Measurements from ENCODE around the gene HHIPL1.

The HHIPL1 gene

GRCh38 chr14:99674776-99675381 lies 29.9 kb downstream of the HHIPL1 start:
- H3K4me3 ChIP-seq (ENCODE audit: control insufficient read depth, low read depth, low read length) = no peak overlapping the region
- DNase-seq (ENCODE audit: low read depth) = no peak
- TF ChIP-seq, protein P1, sequence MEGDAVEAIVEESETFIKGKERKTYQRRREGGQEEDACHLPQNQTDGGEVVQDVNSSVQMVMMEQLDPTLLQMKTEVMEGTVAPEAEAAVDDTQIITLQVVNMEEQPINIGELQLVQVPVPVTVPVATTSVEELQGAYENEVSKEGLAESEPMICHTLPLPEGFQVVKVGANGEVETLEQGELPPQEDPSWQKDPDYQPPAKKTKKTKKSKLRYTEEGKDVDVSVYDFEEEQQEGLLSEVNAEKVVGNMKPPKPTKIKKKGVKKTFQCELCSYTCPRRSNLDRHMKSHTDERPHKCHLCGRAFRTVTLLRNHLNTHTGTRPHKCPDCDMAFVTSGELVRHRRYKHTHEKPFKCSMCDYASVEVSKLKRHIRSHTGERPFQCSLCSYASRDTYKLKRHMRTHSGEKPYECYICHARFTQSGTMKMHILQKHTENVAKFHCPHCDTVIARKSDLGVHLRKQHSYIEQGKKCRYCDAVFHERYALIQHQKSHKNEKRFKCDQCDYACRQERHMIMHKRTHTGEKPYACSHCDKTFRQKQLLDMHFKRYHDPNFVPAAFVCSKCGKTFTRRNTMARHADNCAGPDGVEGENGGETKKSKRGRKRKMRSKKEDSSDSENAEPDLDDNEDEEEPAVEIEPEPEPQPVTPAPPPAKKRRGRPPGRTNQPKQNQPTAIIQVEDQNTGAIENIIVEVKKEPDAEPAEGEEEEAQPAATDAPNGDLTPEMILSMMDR (IDR thresholded peaks at IDR 0.05; ENCODE audit: control insufficient read depth, insufficient read depth, low read depth, low read length, missing control alignments) = no peak

DNA sequence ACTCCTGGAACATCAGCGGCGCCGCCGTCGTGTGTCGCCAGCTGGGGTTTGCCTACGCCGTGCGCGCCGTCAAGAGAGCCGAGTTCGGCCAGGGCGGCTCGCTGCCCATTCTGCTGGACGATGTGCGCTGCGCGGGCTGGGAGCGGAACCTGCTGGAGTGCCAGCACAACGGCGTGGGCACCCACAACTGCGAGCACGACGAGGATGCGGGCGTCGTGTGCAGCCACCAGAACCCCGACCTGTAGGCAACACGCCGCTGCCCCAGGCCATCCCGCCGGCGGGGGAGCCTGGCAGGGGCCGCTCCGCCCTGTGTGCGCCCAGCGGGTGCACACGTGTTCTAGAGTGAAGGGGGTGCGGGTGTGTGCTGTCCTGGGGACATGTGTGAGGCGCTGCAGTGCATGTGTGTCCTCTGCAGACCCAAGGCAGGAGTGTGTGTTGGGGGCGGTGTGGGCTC lies 30.5 kb downstream of the HHIPL1 start:
- TF ChIP-seq, protein P1 (IDR thresholded peaks at IDR 0.05; ENCODE audit: control insufficient read depth, insufficient read depth, low read depth, low read length, missing control alignments) = no peak
- no peak overlapping the region for H3K4me3 ChIP-seq (ENCODE audit: control insufficient read depth, low read depth, low read length)
- no peak for DNase-seq (ENCODE audit: low read depth)

GRCh38 chr14:99675951-99676350 lies 31.0 kb downstream of the HHIPL1 start:
- TF ChIP-seq, protein P1 (IDR thresholded peaks at IDR 0.05; ENCODE audit: control insufficient read depth, insufficient read depth, low read depth, low read length, missing control alignments) = no peak
- no peak for DNase-seq (ENCODE audit: low read depth)
- no peak overlapping the region for H3K4me3 ChIP-seq (ENCODE audit: control insufficient read depth, low read depth, low read length)

GRCh38 chr14:99676657-99677056 lies 31.7 kb downstream of the HHIPL1 start:
- TF ChIP-seq, protein P1 (IDR thresholded peaks at IDR 0.05; ENCODE audit: control insufficient read depth, insufficient read depth, low read depth, low read length, missing control alignments) = no peak
- no peak for DNase-seq (ENCODE audit: low read depth)
- H3K4me3 ChIP-seq (ENCODE audit: control insufficient read depth, low read depth, low read length) = no peak overlapping the region

- TF ChIP-seq, protein P1 (IDR thresholded peaks at IDR 0.05; ENCODE audit: control insufficient read depth, insufficient read depth, low read depth, low read length, missing control alignments) = no peak
- H3K4me3 ChIP-seq (ENCODE audit: control insufficient read depth, low read depth, low read length) = no peak overlapping the region
Measured at GRCh38 chr14:99677231-99678140, 32.6 kb downstream of the HHIPL1 start.

DNA sequence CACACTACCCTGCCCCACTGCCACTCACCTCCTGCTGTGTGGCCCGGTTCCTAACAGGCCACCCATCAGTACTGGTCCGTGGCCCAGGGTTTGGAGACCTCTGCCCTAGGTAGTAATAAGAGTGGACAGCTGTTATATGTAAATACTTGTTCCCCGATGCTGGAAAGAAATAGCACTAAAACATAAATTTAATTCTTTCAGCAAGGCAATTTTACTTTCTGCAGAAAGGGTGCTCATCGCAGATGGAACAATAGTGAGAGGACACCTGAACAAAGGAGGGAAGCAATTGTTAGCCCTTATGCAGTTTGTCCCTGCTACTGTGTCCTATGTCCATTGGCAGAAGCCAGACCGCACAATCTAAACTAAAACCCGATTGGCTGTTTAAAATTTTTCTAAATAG lies 33.3 kb downstream of the HHIPL1 start:
- DNase-seq (ENCODE audit: low read depth) = no peak
- no peak overlapping the region for H3K4me3 ChIP-seq (ENCODE audit: control insufficient read depth, low read depth, low read length)
- TF ChIP-seq, protein P1 (IDR thresholded peaks at IDR 0.05; ENCODE audit: control insufficient read depth, insufficient read depth, low read depth, low read length, missing control alignments) = no peak

More at GRCh38 chr14:99677231-99678140, 32.6 kb downstream of the HHIPL1 start:
- DNase-seq (ENCODE audit: low read depth) = no peak

All from AG09309 (cell line).